H1 (cell line): ENCODE results near the gene ZSCAN25. TPM values are rescaled to one million over a fixed set of nuclear protein-coding genes. Genes with fewer than 3 reads are reported as not detected.

Experiments used
- CTCF ChIA-PET: fragments of 300-600 bp; sonication (Branson Sonifier 250); formaldehyde crosslinking; loops from one replicate; lab custom pipeline; 2021; ENCODE audit not compliant: partially characterized antibody; lab: Charles Lee
- POLR2A ChIA-PET: fragments of 300-600 bp; sonication (Branson Sonifier 250); formaldehyde crosslinking; loops from one replicate; lab custom pipeline; 2021; ENCODE audit warnings: inconsistent platforms; ENCODE audit not compliant: partially characterized antibody; lab: Charles Lee
- DNase-seq, 2 experiments: peaks; one replicate each; pipeline versions ENCODE4 v3.0.0 to v3.0.0-alpha.2; 2010 to 2022; ENCODE audit warnings: low spot score in 2 of 2, low read depth in 1 of 2, mixed read lengths in 1 of 2
- FAIRE-seq: peaks from 2 replicates; lab custom pipeline; 2011; peaks lifted over from hg19 to GRCh38; lab: Jason Lieb, UNC
- H2AFZ ChIP-seq: 2 replicates; pipeline ENCODE4 v1.8.1; 2012; ENCODE audit warnings: low read length, inconsistent platforms
- H2AK5ac ChIP-seq: 2 replicates; pipeline ENCODE4 v1.6.1; 2013; ENCODE audit warnings: low read depth, low read length
- H2BK120ac ChIP-seq: replicated peaks from 2 replicates; pipeline ENCODE3; 2013; ENCODE audit warnings: low read depth, low read length, inconsistent platforms
- H2BK12ac ChIP-seq: 2 replicates; pipeline ENCODE4 v1.6.1; 2013; ENCODE audit warnings: low read depth, low read length
- H2BK15ac ChIP-seq: 2 replicates; pipeline ENCODE4 v1.6.1; 2013; ENCODE audit warnings: low read length
- H2BK20ac ChIP-seq: 2 replicates; pipeline ENCODE4 v1.6.1; 2013; ENCODE audit warnings: low read length
- H2BK5ac ChIP-seq: 2 replicates; pipeline ENCODE4 v1.6.1; 2013; ENCODE audit warnings: low read depth, low read length
- H3K14ac ChIP-seq: 2 replicates; pipeline ENCODE4 v1.6.1; 2013; ENCODE audit warnings: inconsistent platforms; ENCODE audit not compliant: insufficient read length
- H3K18ac ChIP-seq: 2 replicates; pipeline ENCODE4 v1.6.1; 2013; ENCODE audit warnings: low read length; ENCODE audit errors: extremely low read depth
- H3K23ac ChIP-seq: 2 replicates; pipeline ENCODE4 v1.6.1; 2013; ENCODE audit warnings: inconsistent platforms; ENCODE audit not compliant: insufficient read length
- H3K23me2 ChIP-seq: 2 replicates; pipeline ENCODE4 v1.6.1; 2013; ENCODE audit warnings: low read depth, low read length
- H3K27ac ChIP-seq: 2 replicates; pipeline ENCODE4 v1.6.1; 2011; ENCODE audit warnings: low read depth, low read length, inconsistent platforms
- H3K27me3 ChIP-seq, 4 experiments: replicated peaks in 1 of 4; 1 replicate in 1 of 4; 2 replicates in 3 of 4; pipeline versions ENCODE4 v1.6.1 to v1.8.1; 2011 to 2013; ENCODE audit warnings: low read length in 3 of 4, mild to moderate bottlenecking in 3 of 4, inconsistent platforms in 2 of 4, mixed read lengths in 2 of 4, moderate library complexity in 1 of 4; ENCODE audit not compliant: control insufficient read depth in 3 of 4, insufficient read depth in 3 of 4; ENCODE audit errors: extremely low read depth in 1 of 4
- H3K36me3 ChIP-seq, 4 experiments: 2 replicates each; pipeline versions ENCODE4 v1.6.1 to v1.8.1; 2011 to 2013; ENCODE audit warnings: mild to moderate bottlenecking in 4 of 4, low read length in 3 of 4, moderate library complexity in 2 of 4, control low read depth in 1 of 4, inconsistent platforms in 1 of 4; ENCODE audit not compliant: insufficient read depth in 4 of 4, control insufficient read depth in 2 of 4
- H3K4ac ChIP-seq: replicated peaks from 2 replicates; pipeline ENCODE3; 2013; ENCODE audit warnings: low read length, low read depth, mixed read lengths, inconsistent platforms; ENCODE audit not compliant: insufficient read length
- H3K4me1 ChIP-seq, 4 experiments: replicated peaks in 1 of 4; 1 replicate in 1 of 4; 2 replicates in 3 of 4; pipeline versions ENCODE4 v1.6.1 to v1.8.1; 2011 to 2013; ENCODE audit warnings: low read length in 3 of 4, inconsistent platforms in 2 of 4, mixed read lengths in 1 of 4; ENCODE audit not compliant: insufficient read depth in 4 of 4, control insufficient read depth in 3 of 4
- H3K4me2 ChIP-seq, 2 experiments: 2 replicates each; pipeline versions ENCODE4 v1.6.1 to v1.8.1; 2011 to 2013; ENCODE audit warnings: low read depth in 2 of 2, low read length in 2 of 2, control low read depth in 1 of 2, inconsistent platforms in 1 of 2, mild to moderate bottlenecking in 1 of 2; ENCODE audit not compliant: insufficient read depth in 1 of 2
- H3K4me3 ChIP-seq, 4 experiments: fragments of 200-600, 300-600 bp in 1 of 4; sonication (generic), shearing (Covaris generic), sonication (Bioruptor Twin) in 1 of 4; 2 replicates each; pipeline versions ENCODE4 v1.5.1 to v1.8.1; 2011 to 2016; ENCODE audit warnings: low read length in 4 of 4, low read depth in 3 of 4, control low read depth in 2 of 4, inconsistent platforms in 2 of 4, mild to moderate bottlenecking in 2 of 4, mixed read lengths in 1 of 4, moderate library complexity in 1 of 4; ENCODE audit not compliant: insufficient read depth in 2 of 4; ENCODE audit errors: extremely low read depth in 1 of 4
- H3K56ac ChIP-seq: replicated peaks from 2 replicates; pipeline ENCODE3; 2013; ENCODE audit warnings: low read depth, mild to moderate bottlenecking, mixed read lengths, low read length, inconsistent platforms; ENCODE audit not compliant: insufficient read length
- H3K79me1 ChIP-seq: 2 replicates; pipeline ENCODE4 v1.6.1; 2013; ENCODE audit warnings: low read depth, low read length, control low read depth
- H3K79me2 ChIP-seq, 2 experiments: 2 replicates each; pipeline versions ENCODE4 v1.6.1 to v1.8.1; 2012 to 2013; ENCODE audit warnings: low read length in 2 of 2, mild to moderate bottlenecking in 2 of 2, inconsistent platforms in 1 of 2; ENCODE audit not compliant: insufficient read depth in 2 of 2, control insufficient read depth in 1 of 2
- H3K9ac ChIP-seq, 4 experiments: replicated peaks in 1 of 4; 1 replicate in 1 of 4; 2 replicates in 3 of 4; pipeline versions ENCODE4 v1.6.1 to v1.8.1; 2011 to 2013; ENCODE audit warnings: low read depth in 3 of 4, low read length in 3 of 4, control low read depth in 2 of 4, mild to moderate bottlenecking in 2 of 4, moderate library complexity in 2 of 4, inconsistent platforms in 1 of 4; ENCODE audit errors: extremely low read depth in 1 of 4
- H3K9me3 ChIP-seq, 2 experiments: 2 replicates each; pipeline versions ENCODE4 v1.6.1 to v1.8.1; 2012 to 2013; ENCODE audit warnings: mild to moderate bottlenecking in 2 of 2, moderate library complexity in 2 of 2, control low read depth in 1 of 2, inconsistent platforms in 1 of 2, low read depth in 1 of 2, low read length in 1 of 2, mixed read lengths in 1 of 2; ENCODE audit not compliant: insufficient read depth in 2 of 2
- H4K20me1 ChIP-seq, 2 experiments: replicated peaks in 1 of 2; 2 replicates each; pipeline versions ENCODE3 to v1.8.1; 2011 to 2013; ENCODE audit warnings: inconsistent platforms in 2 of 2, low read length in 2 of 2, mild to moderate bottlenecking in 1 of 2; ENCODE audit not compliant: insufficient read depth in 2 of 2, control insufficient read depth in 1 of 2
- H4K5ac ChIP-seq: 2 replicates; pipeline ENCODE4 v1.6.1; 2013; ENCODE audit warnings: low read length, low read depth, mixed read lengths, inconsistent platforms; ENCODE audit not compliant: insufficient read length
- H4K8ac ChIP-seq: 2 replicates; pipeline ENCODE4 v1.8.0; 2013; ENCODE audit warnings: mild to moderate bottlenecking, moderate library complexity, low read length, inconsistent platforms; ENCODE audit not compliant: insufficient read depth; ENCODE audit errors: extremely low read depth
- H4K91ac ChIP-seq: replicated peaks from 2 replicates; pipeline ENCODE3; 2013; ENCODE audit warnings: low read length, mixed read lengths, inconsistent platforms; ENCODE audit not compliant: insufficient read length
- GTF2F1 ChIP-seq: IDR thresholded peaks from 2 replicates; pipeline ENCODE4 v1.6.1; 2012; ENCODE audit warnings: low read depth, low read length, improper control_type of control experiment, borderline replicate concordance
- KDM4A ChIP-seq: IDR thresholded peaks from one replicate; pipeline ENCODE4 v1.7.1; 2012; ENCODE audit warnings: low read depth, mild to moderate bottlenecking, moderate library complexity, low read length, inconsistent platforms; ENCODE audit not compliant: severe bottlenecking
- NANOG ChIP-seq: IDR thresholded peaks from 2 replicates; pipeline ENCODE4 v1.6.1; 2011; ENCODE audit warnings: low read length, low read depth, mild to moderate bottlenecking, inconsistent platforms; ENCODE audit not compliant: insufficient read depth, poor library complexity, severe bottlenecking
- POLR2AphosphoS5 ChIP-seq: IDR thresholded peaks from 2 replicates; pipeline ENCODE4 v1.6.1; 2011; ENCODE audit warnings: low read depth, low read length
- SIN3A ChIP-seq, 2 experiments: IDR thresholded peaks in 1 of 2; conservative IDR thresholded peaks in 1 of 2; 2 replicates each; pipeline ENCODE4 v1.6.1; 2011 to 2012; ENCODE audit warnings: low read length in 2 of 2, improper control_type of control experiment in 1 of 2, low read depth in 1 of 2, mild to moderate bottlenecking in 1 of 2
- SIRT6 ChIP-seq: IDR thresholded peaks from one replicate; pipeline ENCODE4 v1.7.1; 2012; ENCODE audit warnings: low read length, inconsistent platforms
- SIX5 ChIP-seq: IDR thresholded peaks from 2 replicates; pipeline ENCODE4 v1.6.1; 2011; ENCODE audit warnings: mild to moderate bottlenecking, low read depth, low read length
- SUZ12 ChIP-seq: fragments of 200-600 bp; sonication (generic); IDR thresholded peaks from 2 replicates; pipeline ENCODE4 v1.6.1; 2012; ENCODE audit warnings: mild to moderate bottlenecking, inconsistent platforms, low read length, moderate library complexity, mixed read lengths
- USF2 ChIP-seq: IDR thresholded peaks from 2 replicates; pipeline ENCODE4 v1.6.1; 2011; ENCODE audit warnings: low read length, improper control_type of control experiment
- WGBS, 2 experiments: shearing (Covaris generic) in 1 of 2; methylation state at CpG; one replicate each; pipeline versions ENCODE4 v1.1.6 to v1.1.7; 2013 to 2015; ENCODE audit warnings: low lambda C conversion rate in 2 of 2, mixed read lengths in 2 of 2, inconsistent platforms in 1 of 2, low coverage in 1 of 2, missing lambda C conversion rate in 1 of 2; ENCODE audit not compliant: insufficient replicate concordance in 2 of 2, insufficient coverage in 1 of 2, insufficient read length in 1 of 2; ENCODE audit errors: extremely low coverage in 1 of 2, missing lambda C conversion rate in 1 of 2; 5-methylcytosine and 5-hydroxymethylcytosine counted together
- polyA plus RNA-seq, 7 experiments: library from polyadenylated mRNA; depleted of rRNA in 3 of 7; stranded (reverse) in 5 of 7; unstranded in 2 of 7; fragments of >200 nt in 5 of 7; fragments of 200-250 nt in 2 of 7; gene quantifications; 1 replicate in 5 of 7; 2 replicates in 1 of 7; 4 replicates in 1 of 7; pipeline versions ENCODE4 v1.2.1 to v1.2.3, GENCODE V29; 2011 to 2013; ENCODE audit warnings: missing spikeins in 2 of 7, mixed read lengths in 2 of 7
- total RNA-seq: library from RNA; stranded (reverse); fragmentation: NEBNext Ultra II Directional; extraction: Animal tissue kit (Norgen Biotek cat#: 25700); gene quantifications from 2 replicates; pipeline ENCODE4 v1.2.1, GENCODE V29; 2021
- TF ChIP-seq, protein P1 (sequence below): IDR thresholded peaks from 2 replicates; pipeline ENCODE4 v1.6.1; 2011; ENCODE audit warnings: low read depth, mild to moderate bottlenecking, low read length; ENCODE audit not compliant: insufficient read depth

ZSCAN25 gene
- total and polyA plus RNA-seq, 2 of the 8 experiments (the other 6 are each of a cell fraction or from before 2014, with no cell fraction given): 10.1 to 18.6 TPM

- Histone ChIP-seq H4K91ac (no peak within 1 kb of the TSS), H3K56ac (no peak within 1 kb of the TSS), H4K20me1 (no peaks in the 10 kb centered on the region), H3K23me2 (no peaks in the 10 kb centered on the region), H2AFZ (no peak within 1 kb of the TSS), H3K14ac (no peak within 1 kb of the TSS), H3K4me2 (no peak within 1 kb of the TSS), H3K9ac (no peak within 1 kb of the TSS), H2BK15ac (no peak within 1 kb of the TSS), H3K23ac (no peak within 1 kb of the TSS), H4K8ac (no peak within 1 kb of the TSS), H3K27ac (no peak within 1 kb of the TSS), H3K79me2 (no peaks in the 10 kb centered on the region), H2BK120ac (no peak within 1 kb of the TSS), H3K79me1 (no peaks in the 10 kb centered on the region), H3K9me3 (no peaks in the 10 kb centered on the region), H3K27me3 (no peaks in the 10 kb centered on the region), H4K5ac (no peak within 1 kb of the TSS), H3K4ac (no peak within 1 kb of the TSS), H2AK5ac (peak within 1 kb of the TSS; percentile 44; the same call in 1 of the 2 replicates), H2BK5ac (no peak within 1 kb of the TSS), H3K4me3 (no peak within 1 kb of the TSS), H2BK12ac (no peak within 1 kb of the TSS), H3K36me3 (no peaks in the 10 kb centered on the region), H3K18ac (no peak within 1 kb of the TSS), H2BK20ac (no peak within 1 kb of the TSS)
- no peak for DNase-seq
- 86% methylated on average over 10 of the region's 10 CpGs; no CpG with 5 or more reads in 1 of the 2 experiments for WGBS, 2 experiments
- CTCF ChIA-PET: no interaction called here
- FAIRE-seq: no peak
- POLR2A ChIA-PET: interaction anchor here (0.6 kb wide), 1 partner anchor 39 kb away, joined by 3 read pairs; no protein-coding TSS in a partner anchor
- no peak for TF ChIP-seq GTF2F1
- no peak for TF ChIP-seq SIRT6
- no peak for TF ChIP-seq KDM4A
- TF ChIP-seq USF2: no peak
- TF ChIP-seq NANOG: no peak
- TF ChIP-seq POLR2AphosphoS5: no peak
- no peak for TF ChIP-seq SIN3A (conservative IDR thresholded peaks at IDR 0.05 in 1 of 2, IDR thresholded peaks at IDR 0.05 in 1 of 2; ENCODE audit: low read depth in 1 of 2, low read length in 2 of 2)
- TF ChIP-seq SIX5: no peak
- TF ChIP-seq, protein P1, sequence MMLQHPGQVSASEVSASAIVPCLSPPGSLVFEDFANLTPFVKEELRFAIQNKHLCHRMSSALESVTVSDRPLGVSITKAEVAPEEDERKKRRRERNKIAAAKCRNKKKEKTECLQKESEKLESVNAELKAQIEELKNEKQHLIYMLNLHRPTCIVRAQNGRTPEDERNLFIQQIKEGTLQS: no peak
- no peak for TF ChIP-seq SUZ12
- TF ChIP-seq, all 59 proteins: peak for 0
- peaks cover 0 to 3% (median 0%) of the 10 kb centered on the region in 4 experiments; a peak in 1 of 7 replicates for H3K4me1 ChIP-seq
Observed at GRCh38 chr7:99679400-99680191, 62.9 kb downstream of the ZSCAN25 start, which contains the start of gene CYP3A5. TSS of gene CYP3A5 (minus strand) at chr7:99679996. CDS start at chr7:99679896, 100 bp downstream.
